ENCODE measurements around the gene MYO15A. TPM values are rescaled to one million over a fixed set of nuclear protein-coding genes. Genes with fewer than 3 reads are reported as not detected.

MYO15A gene
- total and polyA plus RNA-seq, 2 experiments from 2014 or later, result 1.0 to 2.2 TPM

DNA sequence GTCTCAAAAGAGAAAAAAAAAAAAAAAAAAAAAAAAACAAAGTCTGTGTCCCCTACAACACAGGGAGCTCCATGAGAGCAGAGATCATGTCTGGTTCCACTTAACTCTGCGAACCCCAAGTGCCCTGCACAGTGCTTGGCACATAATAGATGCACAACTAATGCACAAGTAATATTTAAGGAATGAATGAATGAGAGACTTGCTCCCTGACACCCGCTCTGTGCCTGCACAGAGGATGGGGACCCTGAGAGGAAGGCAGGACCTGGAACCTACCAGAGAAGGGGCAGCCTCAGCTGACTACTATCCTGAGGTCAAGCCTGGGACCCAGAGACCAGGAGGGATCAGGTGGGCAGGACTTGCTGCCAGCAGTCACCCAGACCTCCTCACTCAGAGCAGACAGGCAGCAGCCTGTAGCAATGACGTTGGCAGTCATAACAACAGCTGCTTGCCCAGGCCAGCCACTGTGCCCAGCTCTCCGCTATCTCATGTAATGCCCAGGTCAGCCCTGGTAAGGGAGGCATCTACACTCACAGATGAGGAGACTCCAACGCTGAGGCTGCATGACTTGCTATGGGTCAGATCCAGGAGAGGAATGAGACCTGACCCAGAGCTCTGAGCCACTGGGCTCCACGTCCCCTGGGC is 2.9 kb downstream of the MYO15A start (continued):
- TF ChIP-seq, protein P1, sequence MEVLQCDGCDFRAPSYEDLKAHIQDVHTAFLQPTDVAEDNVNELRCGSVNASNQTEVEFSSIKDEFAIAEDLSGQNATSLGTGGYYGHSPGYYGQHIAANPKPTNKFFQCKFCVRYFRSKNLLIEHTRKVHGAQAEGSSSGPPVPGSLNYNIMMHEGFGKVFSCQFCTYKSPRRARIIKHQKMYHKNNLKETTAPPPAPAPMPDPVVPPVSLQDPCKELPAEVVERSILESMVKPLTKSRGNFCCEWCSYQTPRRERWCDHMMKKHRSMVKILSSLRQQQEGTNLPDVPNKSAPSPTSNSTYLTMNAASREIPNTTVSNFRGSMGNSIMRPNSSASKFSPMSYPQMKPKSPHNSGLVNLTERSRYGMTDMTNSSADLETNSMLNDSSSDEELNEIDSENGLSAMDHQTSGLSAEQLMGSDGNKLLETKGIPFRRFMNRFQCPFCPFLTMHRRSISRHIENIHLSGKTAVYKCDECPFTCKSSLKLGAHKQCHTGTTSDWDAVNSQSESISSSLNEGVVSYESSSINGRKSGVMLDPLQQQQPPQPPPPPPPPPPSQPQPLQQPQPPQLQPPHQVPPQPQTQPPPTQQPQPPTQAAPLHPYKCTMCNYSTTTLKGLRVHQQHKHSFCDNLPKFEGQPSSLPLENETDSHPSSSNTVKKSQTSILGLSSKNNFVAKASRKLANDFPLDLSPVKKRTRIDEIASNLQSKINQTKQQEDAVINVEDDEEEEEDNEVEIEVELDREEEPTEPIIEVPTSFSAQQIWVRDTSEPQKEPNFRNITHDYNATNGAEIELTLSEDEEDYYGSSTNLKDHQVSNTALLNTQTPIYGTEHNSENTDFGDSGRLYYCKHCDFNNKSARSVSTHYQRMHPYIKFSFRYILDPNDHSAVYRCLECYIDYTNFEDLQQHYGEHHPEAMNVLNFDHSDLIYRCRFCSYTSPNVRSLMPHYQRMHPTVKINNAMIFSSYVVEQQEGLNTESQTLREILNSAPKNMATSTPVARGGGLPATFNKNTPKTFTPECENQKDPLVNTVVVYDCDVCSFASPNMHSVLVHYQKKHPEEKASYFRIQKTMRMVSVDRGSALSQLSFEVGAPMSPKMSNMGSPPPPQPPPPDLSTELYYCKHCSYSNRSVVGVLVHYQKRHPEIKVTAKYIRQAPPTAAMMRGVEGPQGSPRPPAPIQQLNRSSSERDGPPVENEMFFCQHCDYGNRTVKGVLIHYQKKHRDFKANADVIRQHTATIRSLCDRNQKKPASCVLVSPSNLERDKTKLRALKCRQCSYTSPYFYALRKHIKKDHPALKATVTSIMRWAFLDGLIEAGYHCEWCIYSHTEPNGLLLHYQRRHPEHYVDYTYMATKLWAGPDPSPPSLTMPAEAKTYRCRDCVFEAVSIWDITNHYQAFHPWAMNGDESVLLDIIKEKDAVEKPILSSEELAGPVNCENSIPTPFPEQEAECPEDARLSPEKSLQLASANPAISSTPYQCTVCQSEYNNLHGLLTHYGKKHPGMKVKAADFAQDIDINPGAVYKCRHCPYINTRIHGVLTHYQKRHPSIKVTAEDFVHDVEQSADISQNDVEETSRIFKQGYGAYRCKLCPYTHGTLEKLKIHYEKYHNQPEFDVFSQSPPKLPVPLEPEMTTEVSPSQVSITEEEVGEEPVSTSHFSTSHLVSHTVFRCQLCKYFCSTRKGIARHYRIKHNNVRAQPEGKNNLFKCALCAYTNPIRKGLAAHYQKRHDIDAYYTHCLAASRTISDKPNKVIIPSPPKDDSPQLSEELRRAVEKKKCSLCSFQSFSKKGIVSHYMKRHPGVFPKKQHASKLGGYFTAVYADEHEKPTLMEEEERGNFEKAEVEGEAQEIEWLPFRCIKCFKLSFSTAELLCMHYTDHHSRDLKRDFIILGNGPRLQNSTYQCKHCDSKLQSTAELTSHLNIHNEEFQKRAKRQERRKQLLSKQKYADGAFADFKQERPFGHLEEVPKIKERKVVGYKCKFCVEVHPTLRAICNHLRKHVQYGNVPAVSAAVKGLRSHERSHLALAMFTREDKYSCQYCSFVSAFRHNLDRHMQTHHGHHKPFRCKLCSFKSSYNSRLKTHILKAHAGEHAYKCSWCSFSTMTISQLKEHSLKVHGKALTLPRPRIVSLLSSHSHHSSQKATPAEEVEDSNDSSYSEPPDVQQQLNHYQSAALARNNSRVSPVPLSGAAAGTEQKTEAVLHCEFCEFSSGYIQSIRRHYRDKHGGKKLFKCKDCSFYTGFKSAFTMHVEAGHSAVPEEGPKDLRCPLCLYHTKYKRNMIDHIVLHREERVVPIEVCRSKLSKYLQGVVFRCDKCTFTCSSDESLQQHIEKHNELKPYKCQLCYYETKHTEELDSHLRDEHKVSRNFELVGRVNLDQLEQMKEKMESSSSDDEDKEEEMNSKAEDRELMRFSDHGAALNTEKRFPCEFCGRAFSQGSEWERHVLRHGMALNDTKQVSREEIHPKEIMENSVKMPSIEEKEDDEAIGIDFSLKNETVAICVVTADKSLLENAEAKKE (CRISPR knock-in tag; IDR thresholded peaks at IDR 0.05), result no peak
- no peak for TF ChIP-seq NANOG (IDR thresholded peaks at IDR 0.05; ENCODE audit: borderline replicate concordance)

DNA sequence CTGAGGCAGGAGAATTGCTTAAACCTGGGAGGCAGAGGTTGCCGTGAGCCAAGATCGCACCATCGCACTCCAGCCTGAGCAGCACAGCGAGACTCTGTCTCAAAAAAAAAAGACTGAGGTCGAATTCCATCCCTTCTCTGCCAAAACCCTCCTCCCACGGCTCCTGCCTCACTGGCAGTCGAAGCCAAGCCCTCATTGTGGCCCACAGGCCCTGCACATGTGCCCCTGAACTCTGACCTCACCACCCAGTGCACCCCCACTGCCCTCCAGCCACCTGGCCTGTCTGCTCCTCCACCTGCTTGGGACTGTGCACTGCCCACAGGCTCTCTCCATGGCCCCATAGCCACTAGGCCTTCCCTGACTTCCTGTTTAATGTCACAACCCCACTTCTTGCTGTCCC is 7.0 kb downstream of the MYO15A start:
- Mint-ChIP-seq H3K4me1 (peaks cover 6% of the 10 kb centered on the region; the same call in 2 of the 3 replicates), H3K4me3 (no peak overlapping the region; the same call in 2 of the 3 replicates), H3K9me3 (peaks cover 10% of the 10 kb centered on the region; the same call in 2 of the 3 replicates), H3K27me3 (ENCODE audit: insufficient read depth, low read depth, poor library complexity) (peaks cover 1% of the 10 kb centered on the region), H3K27ac (no peak overlapping the region), H3K36me3 (ENCODE audit: low read depth) (no peaks in the 10 kb centered on the region)
- Histone ChIP-seq H3K4me3 (no peak overlapping the region), H3K79me2 (replicated peaks; ENCODE audit: insufficient read depth) (no peaks in the 10 kb centered on the region), H3F3A (replicated peaks; ENCODE audit: low read depth) (no peaks in the 10 kb centered on the region), H3K9me2 (ENCODE audit: insufficient read depth) (no peaks in the 10 kb centered on the region), H3K4me2 (no peak overlapping the region), H3K4me1 (ENCODE audit: insufficient read depth) (no peaks in the 10 kb centered on the region), H4K20me1 (replicated peaks; ENCODE audit: insufficient read depth) (no peaks in the 10 kb centered on the region), H2AFZ (no peak overlapping the region), H3K36me3 (ENCODE audit: insufficient read depth) (no peaks in the 10 kb centered on the region), H3K27me3 (ENCODE audit: insufficient read depth) (no peaks in the 10 kb centered on the region), H3K27ac (ENCODE audit: low read depth) (no peak overlapping the region)
- ATAC-seq (no peak), DNase-seq (ENCODE audit: low spot score) (no peak)
- TF ChIP-seq POLR2AphosphoS5 (IDR thresholded peaks at IDR 0.05; ENCODE audit: low read depth), result no peak
- TF ChIP-seq, protein P1 (CRISPR knock-in tag; IDR thresholded peaks at IDR 0.05), result no peak
- TF ChIP-seq, protein P2, sequence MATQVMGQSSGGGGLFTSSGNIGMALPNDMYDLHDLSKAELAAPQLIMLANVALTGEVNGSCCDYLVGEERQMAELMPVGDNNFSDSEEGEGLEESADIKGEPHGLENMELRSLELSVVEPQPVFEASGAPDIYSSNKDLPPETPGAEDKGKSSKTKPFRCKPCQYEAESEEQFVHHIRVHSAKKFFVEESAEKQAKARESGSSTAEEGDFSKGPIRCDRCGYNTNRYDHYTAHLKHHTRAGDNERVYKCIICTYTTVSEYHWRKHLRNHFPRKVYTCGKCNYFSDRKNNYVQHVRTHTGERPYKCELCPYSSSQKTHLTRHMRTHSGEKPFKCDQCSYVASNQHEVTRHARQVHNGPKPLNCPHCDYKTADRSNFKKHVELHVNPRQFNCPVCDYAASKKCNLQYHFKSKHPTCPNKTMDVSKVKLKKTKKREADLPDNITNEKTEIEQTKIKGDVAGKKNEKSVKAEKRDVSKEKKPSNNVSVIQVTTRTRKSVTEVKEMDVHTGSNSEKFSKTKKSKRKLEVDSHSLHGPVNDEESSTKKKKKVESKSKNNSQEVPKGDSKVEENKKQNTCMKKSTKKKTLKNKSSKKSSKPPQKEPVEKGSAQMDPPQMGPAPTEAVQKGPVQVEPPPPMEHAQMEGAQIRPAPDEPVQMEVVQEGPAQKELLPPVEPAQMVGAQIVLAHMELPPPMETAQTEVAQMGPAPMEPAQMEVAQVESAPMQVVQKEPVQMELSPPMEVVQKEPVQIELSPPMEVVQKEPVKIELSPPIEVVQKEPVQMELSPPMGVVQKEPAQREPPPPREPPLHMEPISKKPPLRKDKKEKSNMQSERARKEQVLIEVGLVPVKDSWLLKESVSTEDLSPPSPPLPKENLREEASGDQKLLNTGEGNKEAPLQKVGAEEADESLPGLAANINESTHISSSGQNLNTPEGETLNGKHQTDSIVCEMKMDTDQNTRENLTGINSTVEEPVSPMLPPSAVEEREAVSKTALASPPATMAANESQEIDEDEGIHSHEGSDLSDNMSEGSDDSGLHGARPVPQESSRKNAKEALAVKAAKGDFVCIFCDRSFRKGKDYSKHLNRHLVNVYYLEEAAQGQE (IDR thresholded peaks at IDR 0.05; ENCODE audit: unreplicated experiment), result no peak
- TF ChIP-seq EZH2 (IDR thresholded peaks at IDR 0.05; ENCODE audit: low read depth, unreplicated experiment), result no peak

All from GM23338 (cell line).